CD1c-positive myeloid dendritic cell (primary cell): ENCODE results near the gene STK38.

Source experiments
- DNase-seq: peaks from one replicate; pipeline ENCODE4 v3.0.0-alpha.2; 2016; ENCODE audit errors: extremely low spot score

STK38 gene

DNA sequence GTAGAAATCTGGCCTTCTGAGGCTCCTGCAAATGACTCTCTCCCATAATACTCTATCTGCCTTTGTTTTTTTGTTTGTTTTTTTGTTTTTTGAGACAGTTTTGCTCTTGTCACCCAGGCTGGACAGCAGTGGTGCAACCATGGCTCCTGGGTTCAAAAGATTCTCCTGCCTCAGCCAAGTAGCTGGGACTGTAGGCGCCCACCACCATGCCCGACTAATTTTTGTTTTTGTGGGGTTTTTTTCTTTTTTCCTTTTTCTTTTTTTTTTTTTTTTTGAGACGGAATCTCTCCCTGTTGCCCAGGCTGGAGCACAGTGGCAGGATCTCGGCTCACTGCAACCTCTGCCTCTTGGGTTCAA is 16.6 kb upstream of the STK38 start:
- DNase-seq: no peak

DNA sequence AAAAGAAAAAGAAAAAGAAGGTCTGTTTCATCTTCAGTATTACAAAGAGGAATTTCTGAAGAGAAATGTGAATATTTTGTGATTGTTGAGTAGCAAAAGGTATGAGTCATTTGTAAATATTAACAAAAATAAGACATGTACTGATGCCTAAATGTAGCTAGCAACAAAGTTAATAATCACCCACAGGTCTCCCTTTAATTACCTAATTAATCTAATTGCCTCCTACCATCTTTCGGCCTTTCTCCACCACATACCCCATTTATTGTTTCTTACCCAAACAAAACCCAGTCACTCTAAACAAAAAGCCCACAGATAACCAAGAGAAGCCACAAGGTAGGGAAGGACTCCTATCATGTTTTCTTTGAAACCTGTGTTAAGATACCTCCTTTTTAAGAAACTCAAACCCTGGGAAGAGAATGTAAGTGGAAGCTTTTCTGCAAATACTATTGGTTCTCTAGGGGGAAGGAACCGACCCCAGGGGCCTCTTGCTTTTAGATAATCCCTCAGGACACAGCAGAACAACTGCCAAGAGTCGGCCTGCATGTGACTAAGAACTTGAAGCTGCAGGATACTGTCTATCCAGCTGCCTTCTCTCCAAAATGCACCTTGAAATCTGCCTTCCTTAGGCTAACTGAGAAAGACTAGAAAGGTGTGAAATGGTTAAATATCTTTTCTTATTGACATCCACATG is 16.1 kb upstream of the STK38 start:
- no peak for DNase-seq

DNA sequence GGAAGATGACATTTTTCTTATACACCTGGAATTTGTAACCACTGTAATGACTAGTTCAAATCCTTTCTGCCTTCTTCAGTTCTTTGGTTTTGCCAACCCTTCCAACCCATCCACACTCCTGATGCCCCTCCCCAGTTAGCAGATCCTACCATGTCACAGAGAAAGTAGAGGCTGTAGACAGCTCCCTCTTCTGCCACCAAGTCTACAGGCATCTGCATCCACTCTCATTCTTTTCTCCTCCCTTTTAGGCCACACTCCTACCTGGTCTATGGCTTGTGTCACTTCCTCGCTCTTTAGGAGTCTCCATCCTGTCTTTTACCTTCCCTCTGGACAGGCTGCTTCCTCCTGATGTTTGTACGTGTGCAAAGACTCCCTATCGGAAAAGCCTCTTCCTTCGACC is 13.5 kb upstream of the STK38 start:
- no peak for DNase-seq

DNA sequence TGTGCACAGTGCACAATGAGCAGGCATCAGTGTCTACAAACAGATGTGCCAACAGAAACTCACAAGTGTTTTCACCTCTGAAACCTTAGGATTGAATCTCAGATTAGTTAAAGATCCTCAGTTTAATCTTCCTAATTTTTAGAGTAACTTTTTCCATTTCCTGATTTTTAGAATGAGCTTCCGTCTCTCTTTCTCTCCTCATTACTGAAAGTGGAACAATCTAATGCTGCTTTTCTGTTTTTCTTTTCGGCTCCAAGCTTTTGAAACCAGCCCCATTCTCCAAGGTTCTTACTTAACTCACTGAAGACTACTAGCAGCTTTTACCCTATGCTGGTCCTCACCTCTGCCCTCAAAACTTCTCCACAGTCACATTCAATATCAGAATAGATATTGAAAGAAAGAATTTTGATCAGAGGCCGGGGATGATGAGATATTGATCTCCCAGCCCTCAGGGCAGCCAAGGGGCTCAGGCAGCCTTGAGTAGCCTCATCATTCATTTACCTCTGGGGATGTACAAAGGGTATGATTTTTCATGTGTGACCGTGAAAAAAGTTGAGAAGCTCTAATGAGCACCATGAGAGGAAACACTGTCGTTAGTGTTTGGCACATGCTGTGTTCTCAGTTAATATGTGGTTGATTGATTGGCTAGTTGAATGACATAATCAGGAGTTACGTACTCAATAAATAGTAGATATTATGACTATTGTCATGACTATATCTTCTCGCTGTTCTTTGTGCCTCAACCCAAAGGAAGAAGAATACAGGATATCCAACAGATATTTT is 11.9 kb upstream of the STK38 start:
- peak; percentile 54 for DNase-seq

DNA sequence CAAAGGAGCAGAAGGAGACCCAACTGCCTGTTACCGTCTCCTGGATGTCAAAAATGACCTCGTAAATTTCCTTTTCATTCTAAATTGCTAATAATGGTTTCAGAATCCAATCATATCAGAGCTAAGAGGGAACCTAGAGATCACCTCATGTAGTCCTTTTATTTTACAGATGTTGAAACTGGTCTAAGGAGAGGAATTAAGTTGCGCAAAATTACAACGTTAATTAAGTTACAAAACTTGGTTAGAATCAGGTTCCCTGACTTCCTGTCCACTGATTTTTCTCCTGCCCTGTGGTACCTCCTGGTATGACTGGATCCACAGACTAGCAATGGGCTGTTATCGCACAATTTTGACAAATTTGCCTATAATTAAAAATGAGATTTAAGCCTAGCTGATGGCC is 9.0 kb upstream of the STK38 start:
- peak; percentile 54 for DNase-seq

- DNase-seq: no peak
These were observed 8.5 kb upstream of the STK38 start for GRCh38 chr6:36555750-36556252.

DNA sequence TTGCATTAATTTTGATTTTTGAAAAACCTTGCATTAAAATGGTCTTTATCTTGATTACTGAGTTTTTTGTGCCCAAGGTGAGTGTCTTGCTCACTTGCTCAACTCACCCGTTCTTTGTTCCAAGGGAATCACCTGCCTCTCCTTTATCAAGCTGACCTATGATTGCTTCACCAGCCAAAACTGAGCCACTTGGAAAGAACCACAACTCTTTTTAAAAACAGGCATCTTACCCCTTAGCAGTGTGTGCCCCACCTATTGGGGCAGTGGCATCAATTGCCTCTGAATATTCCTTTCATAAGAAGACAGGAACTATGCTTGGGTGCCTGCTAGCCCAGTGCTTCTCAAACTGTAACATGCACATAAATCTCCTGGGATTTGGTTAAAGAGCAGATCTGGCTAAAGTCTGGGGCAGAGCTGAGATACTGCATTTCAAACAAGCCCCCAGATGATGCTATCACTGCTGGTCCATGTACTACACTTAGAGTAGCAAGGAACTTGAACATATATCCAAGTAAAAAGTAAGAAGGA is 3.3 kb upstream of the STK38 start:
- DNase-seq: no peak

GRCh38 chr6:36548401-36548743 is 1.1 kb upstream of the STK38 start:
- DNase-seq: no peak

- no peak for DNase-seq
These were observed 544 bp upstream of the STK38 start for GRCh38 chr6:36547646-36548400.

DNA sequence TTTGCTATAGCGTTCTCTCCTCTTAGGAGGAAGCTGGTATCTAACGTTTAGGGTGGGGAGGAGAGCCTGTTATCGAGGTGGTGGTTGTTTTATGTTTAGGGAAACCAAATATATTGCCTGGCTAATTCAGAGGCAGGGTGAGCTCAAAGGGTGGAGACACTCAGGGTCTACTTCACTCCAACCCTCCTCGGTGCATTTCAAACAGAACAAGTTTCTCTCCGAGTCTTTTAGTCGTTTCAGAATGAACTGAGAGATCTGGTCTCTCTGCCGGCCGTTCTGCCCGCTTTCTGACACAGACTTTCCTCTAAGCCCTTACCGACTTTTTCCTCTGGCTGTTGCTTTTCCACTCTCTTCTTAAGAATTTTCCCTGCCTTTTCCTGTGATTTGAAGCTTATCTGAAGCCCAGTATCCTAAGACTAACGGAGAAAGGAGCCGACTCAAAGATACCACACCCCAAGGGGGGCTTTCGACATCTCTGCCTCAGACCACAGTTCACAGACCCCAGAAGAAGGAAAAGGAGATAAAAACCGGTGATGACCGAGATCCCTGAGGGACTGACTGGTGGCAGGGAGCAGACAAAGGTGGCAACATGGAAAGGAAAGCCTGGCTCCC is 865 bp downstream of the STK38 start:
- DNase-seq: peak; percentile 29

GRCh38 chr6:36545767-36546307 is 1.4 kb downstream of the STK38 start:
- DNase-seq: no peak

- DNase-seq: peak; percentile 89
These were observed 3.1 kb downstream of the STK38 start for GRCh38 chr6:36544228-36544627.

GRCh38 chr6:36542041-36542440 is 5.2 kb downstream of the STK38 start:
- DNase-seq: no peak

DNA sequence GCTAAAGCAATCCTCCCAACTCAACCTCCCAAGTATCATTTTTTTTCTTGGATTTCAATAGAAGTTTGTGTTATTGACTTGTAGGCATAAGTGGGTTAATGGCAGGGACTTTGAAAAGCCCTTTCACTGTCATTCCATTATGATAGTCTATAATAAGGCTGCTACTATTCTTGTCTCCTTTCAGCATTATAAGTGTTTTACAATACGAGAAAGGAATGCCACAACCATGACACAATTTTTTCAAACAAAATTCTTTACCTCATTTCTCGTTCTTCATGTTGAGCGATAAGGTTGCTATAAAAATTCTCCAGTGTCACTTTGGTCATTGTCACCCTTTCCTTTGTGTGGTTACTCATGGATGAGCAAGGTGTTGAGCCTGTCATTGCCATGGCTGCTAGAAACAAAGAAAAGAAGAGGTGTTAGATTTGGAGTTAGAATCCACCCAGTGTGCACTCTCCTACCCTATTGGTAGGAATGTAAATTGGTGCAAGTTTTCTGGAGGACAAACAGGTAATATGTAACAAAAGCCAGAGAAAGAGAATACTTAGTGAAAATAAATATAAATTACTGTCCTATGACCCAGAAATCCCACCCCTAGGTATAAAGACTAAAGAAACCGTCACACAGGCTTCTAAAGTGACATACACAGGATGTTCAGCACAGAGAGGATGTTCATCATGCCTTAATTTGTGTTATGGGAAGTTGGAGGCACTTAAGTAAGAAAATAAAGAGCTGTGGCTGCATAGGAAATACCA is 7.3 kb downstream of the STK38 start:
- no peak for DNase-seq

DNA sequence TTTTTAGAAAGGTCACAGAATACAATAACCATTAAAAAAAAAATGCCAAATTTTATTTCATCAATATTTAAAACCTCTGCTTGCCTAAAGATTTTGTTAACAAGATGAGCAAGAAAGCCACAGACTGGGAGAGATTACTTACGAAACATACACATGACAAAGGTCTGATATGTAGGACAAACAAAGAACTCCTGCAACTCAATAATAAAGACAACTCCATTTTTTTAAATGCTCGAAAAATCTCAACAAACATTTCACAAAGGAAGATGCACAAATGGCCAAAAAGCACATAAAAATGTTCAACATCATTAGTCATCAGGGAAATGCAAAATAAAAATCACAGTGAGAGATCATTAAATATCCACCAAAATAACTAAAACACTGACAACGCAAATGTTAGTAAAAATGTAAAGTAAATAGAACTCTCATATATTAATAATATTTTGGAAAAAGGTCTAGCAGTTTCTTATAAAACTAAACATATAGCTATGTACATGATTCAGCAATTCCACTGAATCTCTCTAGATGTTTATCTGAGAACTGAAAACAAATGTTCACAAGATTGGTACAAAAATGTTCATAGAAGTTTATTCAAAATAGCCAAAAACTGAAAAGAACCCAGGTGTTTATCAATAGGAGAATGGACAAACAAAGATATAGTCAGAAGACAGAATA is 10.3 kb downstream of the STK38 start:
- no peak for DNase-seq

- no peak for DNase-seq
These were observed 14.0 kb downstream of the STK38 start for GRCh38 chr6:36533321-36533720.

- DNase-seq: no peak
These were observed 21.2 kb downstream of the STK38 start for GRCh38 chr6:36526066-36526465.

GRCh38 chr6:36525346-36525745 is 21.9 kb downstream of the STK38 start:
- DNase-seq: no peak

DNA sequence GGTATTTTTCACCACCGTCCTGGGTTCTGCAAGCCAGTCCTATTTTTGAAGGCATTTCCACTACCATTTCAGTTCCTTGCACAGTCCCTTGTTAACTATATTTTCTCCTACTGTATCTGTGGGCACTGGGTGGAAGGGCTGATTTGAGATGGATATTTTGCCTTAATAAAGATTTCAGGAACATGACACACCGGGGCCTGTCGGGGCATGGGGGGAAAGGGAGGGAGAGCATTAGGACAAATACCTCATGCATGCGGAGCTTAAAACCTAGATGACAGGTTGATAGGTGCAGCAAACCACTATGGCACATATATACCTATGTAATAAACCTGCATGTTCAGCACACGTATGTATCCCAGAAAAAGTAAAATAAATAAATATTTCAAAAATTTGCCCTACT is 22.4 kb downstream of the STK38 start:
- DNase-seq: no peak

GRCh38 chr6:36523936-36524499 is 23.3 kb downstream of the STK38 start:
- no peak for DNase-seq
